SU-DHL-6 (cell line): ENCODE results near the gene SNX6.

Experiments used
- CTCF ChIP-seq: fragments of 200-600 bp; sonication (generic); IDR thresholded peaks from one replicate; pipeline ENCODE4 v1.5.1; 2017; ENCODE audit warnings: antibody characterized with exemption, mild to moderate bottlenecking, low read length, moderate library complexity; ENCODE audit not compliant: insufficient read depth, poor library complexity, severe bottlenecking
- EZH2phosphoT487 ChIP-seq: fragments of 200-600 bp; sonication (generic), shearing (Covaris generic); conservative IDR thresholded peaks from 2 replicates; pipeline ENCODE4 v1.6.1; 2018; ENCODE audit warnings: mild to moderate bottlenecking, antibody characterized with exemption, low read length, moderate library complexity, mixed read lengths

DNA sequence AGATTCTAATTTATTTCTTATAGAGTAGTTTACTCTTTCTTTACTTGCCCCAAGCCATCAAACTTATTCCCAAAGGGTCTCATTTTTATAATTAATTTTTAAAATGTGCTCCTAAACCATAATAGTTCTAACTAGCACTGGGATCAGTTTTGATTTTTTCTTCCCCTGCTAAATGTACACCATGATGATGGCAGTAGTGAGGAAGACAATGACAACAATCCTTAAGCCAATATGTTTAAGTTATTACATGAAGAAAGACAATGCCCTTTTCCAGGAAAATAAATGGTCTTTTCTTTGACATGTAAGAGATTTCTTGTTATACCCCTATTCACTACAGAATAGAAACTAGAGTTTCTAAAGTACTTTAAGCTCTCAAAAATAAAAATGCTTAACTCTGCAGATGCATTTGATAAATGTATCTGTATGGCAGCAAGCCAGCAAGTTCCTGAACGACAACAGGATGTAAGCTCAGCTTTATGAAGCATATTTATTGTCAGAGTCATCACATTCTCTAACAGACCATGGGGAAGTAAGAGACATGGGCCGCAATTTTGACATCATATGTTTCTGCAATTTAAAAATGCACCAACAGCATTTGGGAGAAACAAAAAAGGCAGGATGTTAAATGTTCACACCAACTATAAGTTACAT lies 36.0 kb upstream of the SNX6 start:
- TF ChIP-seq CTCF (no peak), EZH2phosphoT487 (no peak)
